ENCODE data around the gene PSAT1.

Gene PSAT1

DNA sequence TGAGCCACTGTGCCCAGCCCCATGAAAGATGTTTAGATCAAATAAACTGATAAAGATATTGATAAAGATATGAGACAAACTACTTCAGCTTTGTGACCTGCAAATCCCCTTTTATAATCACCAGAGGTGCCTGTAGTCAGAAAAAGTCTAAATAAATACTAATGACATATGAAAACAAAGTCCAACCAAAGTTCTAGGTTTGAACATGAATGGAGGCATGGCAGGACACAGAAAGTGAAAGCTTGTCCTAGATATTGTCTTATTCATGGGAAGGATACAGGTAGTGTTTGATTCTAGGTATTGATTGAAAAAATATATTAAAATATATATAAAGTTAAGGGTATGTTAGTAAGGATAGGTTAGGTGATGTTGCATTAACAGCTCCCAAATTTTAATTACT is 24.6 kb upstream of the PSAT1 start:
- Histone ChIP-seq H3K9me3 (ENCODE audit: insufficient read depth, low read length) (no peaks in the 10 kb centered on the region), H2AFZ (ENCODE audit: low read depth, low read length, severe bottlenecking) (no peak overlapping the region), H3K9me2 (replicated peaks; ENCODE audit: insufficient read depth, low read length) (no peaks in the 10 kb centered on the region), H3K9ac (ENCODE audit: low read length) (no peak overlapping the region), H3K4me3 (ENCODE audit: insufficient read depth, low read length, poor library complexity, severe bottlenecking) (no peak overlapping the region), H3K79me2 (ENCODE audit: insufficient read depth, low read length) (no peaks in the 10 kb centered on the region), H4K20me1 (ENCODE audit: low read depth, low read length) (no peaks in the 10 kb centered on the region), H3K4me2 (ENCODE audit: low read depth, low read length, poor library complexity, severe bottlenecking) (no peak overlapping the region), H3K27ac (ENCODE audit: low read depth, low read length) (no peak overlapping the region), H3K27me3 (ENCODE audit: low read length) (no peaks in the 10 kb centered on the region), H3F3A (ENCODE audit: insufficient read depth) (no peaks in the 10 kb centered on the region), H3K36me3 (ENCODE audit: low read length) (peaks cover 11% of the 10 kb centered on the region; the same call in 1 of the 2 replicates)
- TF ChIP-seq EZH2phosphoT487 (conservative IDR thresholded peaks at IDR 0.05; ENCODE audit: low read length): no peak

DNA sequence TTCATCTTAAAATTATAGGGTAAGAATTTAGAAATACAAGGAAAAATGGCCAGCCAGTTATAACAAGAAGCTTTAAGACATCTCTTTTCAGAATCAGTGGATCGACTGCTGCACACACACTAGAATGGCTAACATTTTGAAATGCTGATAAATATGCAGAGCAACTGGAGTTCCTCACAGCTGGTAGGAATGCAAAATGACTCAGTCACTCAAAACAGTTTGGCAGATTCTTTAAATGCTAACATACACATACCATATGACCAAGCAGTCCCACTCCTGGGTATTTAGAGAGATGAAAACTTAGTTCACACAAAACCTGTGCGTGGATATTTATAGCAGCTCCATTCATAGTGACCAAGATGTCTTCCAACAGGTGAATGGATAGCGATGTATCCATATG is 23.2 kb upstream of the PSAT1 start:
- Histone ChIP-seq H3K9me2 (replicated peaks; ENCODE audit: insufficient read depth, low read length) (no peaks in the 10 kb centered on the region), H3K9ac (ENCODE audit: low read length) (no peak overlapping the region)

DNA sequence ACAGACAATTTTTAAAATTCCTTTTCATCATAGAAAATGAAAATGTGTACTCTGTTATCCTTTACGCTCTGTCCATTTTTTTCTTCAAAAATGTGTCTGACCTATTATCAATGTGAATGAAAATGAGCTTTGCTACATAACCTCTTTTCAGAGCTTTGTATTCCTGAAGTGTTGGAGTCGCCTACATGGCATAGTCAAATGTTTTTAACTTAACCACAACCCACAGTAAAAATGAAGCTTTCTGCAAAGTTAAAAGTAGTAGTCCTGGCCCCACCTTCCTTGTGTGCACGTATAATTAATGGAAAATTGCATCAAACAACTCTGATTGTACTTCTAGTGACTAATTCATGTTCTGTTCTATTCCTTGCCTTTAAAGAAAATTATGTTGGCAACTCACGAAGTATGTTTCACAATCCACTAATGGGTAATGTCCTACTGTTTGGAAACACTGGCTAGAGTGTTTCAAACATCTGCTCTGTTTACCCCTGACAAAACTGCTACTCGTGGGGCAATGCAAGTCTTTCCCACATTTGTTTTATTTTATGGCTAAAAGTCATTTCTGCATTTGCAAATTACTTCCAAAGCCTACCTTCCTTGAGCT is 18.6 kb upstream of the PSAT1 start:
- no peak overlapping the region for H3K4me2 ChIP-seq (ENCODE audit: low read depth, low read length, poor library complexity, severe bottlenecking)
- TF ChIP-seq, protein P1, sequence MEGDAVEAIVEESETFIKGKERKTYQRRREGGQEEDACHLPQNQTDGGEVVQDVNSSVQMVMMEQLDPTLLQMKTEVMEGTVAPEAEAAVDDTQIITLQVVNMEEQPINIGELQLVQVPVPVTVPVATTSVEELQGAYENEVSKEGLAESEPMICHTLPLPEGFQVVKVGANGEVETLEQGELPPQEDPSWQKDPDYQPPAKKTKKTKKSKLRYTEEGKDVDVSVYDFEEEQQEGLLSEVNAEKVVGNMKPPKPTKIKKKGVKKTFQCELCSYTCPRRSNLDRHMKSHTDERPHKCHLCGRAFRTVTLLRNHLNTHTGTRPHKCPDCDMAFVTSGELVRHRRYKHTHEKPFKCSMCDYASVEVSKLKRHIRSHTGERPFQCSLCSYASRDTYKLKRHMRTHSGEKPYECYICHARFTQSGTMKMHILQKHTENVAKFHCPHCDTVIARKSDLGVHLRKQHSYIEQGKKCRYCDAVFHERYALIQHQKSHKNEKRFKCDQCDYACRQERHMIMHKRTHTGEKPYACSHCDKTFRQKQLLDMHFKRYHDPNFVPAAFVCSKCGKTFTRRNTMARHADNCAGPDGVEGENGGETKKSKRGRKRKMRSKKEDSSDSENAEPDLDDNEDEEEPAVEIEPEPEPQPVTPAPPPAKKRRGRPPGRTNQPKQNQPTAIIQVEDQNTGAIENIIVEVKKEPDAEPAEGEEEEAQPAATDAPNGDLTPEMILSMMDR (IDR thresholded peaks at IDR 0.05; ENCODE audit: insufficient read depth, low read length, poor library complexity, severe bottlenecking): no peak
- TF ChIP-seq EZH2phosphoT487 (conservative IDR thresholded peaks at IDR 0.05; ENCODE audit: low read length): no peak
- H3K9me3 ChIP-seq (ENCODE audit: insufficient read depth, low read length): no peaks in the 10 kb centered on the region
- no peak overlapping the region for H3K9ac ChIP-seq (ENCODE audit: low read length)
- H3F3A ChIP-seq (ENCODE audit: insufficient read depth): no peaks in the 10 kb centered on the region
- H2AFZ ChIP-seq (ENCODE audit: low read depth, low read length, severe bottlenecking): no peak overlapping the region
- H3K9me2 ChIP-seq (replicated peaks; ENCODE audit: insufficient read depth, low read length): no peaks in the 10 kb centered on the region
- no peaks in the 10 kb centered on the region for H4K20me1 ChIP-seq (ENCODE audit: low read depth, low read length)
- no peaks in the 10 kb centered on the region for H3K27me3 ChIP-seq (ENCODE audit: low read length)
- H3K4me3 ChIP-seq (ENCODE audit: insufficient read depth, low read length, poor library complexity, severe bottlenecking): no peak overlapping the region
- no peaks in the 10 kb centered on the region for H3K79me2 ChIP-seq (ENCODE audit: insufficient read depth, low read length)
- H3K36me3 ChIP-seq (ENCODE audit: low read length): no peaks in the 10 kb centered on the region
- H3K27ac ChIP-seq (ENCODE audit: low read depth, low read length): no peak overlapping the region

More for the DNA sequence above, 23.2 kb upstream of the PSAT1 start:
- H3K36me3 ChIP-seq (ENCODE audit: low read length): peaks cover 7% of the 10 kb centered on the region; the same call in 1 of the 2 replicates
- H4K20me1 ChIP-seq (ENCODE audit: low read depth, low read length): no peaks in the 10 kb centered on the region
- H3K4me2 ChIP-seq (ENCODE audit: low read depth, low read length, poor library complexity, severe bottlenecking): no peak overlapping the region
- H3K27ac ChIP-seq (ENCODE audit: low read depth, low read length): no peak overlapping the region
- no peak overlapping the region for H2AFZ ChIP-seq (ENCODE audit: low read depth, low read length, severe bottlenecking)
- no peak for TF ChIP-seq EZH2phosphoT487 (conservative IDR thresholded peaks at IDR 0.05; ENCODE audit: low read length)
- TF ChIP-seq, protein P1 (IDR thresholded peaks at IDR 0.05; ENCODE audit: insufficient read depth, low read length, poor library complexity, severe bottlenecking): no peak
- H3K4me3 ChIP-seq (ENCODE audit: insufficient read depth, low read length, poor library complexity, severe bottlenecking): no peak overlapping the region
- H3K27me3 ChIP-seq (ENCODE audit: low read length): no peaks in the 10 kb centered on the region
- H3F3A ChIP-seq (ENCODE audit: insufficient read depth): no peaks in the 10 kb centered on the region
- no peaks in the 10 kb centered on the region for H3K79me2 ChIP-seq (ENCODE audit: insufficient read depth, low read length)
- H3K9me3 ChIP-seq (ENCODE audit: insufficient read depth, low read length): no peaks in the 10 kb centered on the region

DNA sequence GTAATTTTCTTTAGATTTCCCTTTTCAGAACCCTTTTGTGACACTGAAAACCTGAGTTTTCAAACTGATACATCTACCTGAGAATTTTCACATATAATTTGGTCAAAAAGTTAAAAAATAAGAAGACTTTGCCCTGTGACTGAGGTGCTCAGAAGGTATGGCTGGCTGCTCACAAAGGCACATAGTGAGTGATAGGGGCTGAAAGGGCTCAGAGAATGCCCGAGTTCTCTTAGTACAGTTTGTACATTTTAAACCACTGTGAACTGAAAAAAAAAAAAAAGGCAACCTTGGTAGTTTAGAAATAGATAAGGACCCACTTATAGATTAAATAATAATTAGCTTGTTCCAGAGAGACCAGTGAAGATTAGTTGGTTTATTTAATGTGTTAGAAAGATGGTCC is 18.1 kb upstream of the PSAT1 start:
- no peaks in the 10 kb centered on the region for H3K9me2 ChIP-seq (replicated peaks; ENCODE audit: insufficient read depth, low read length)

More for the DNA sequence above, 18.1 kb upstream of the PSAT1 start:
- Histone ChIP-seq H3K9ac (ENCODE audit: low read length) (no peak overlapping the region), H3F3A (ENCODE audit: insufficient read depth) (no peaks in the 10 kb centered on the region), H3K36me3 (ENCODE audit: low read length) (no peaks in the 10 kb centered on the region), H3K79me2 (ENCODE audit: insufficient read depth, low read length) (no peaks in the 10 kb centered on the region), H2AFZ (ENCODE audit: low read depth, low read length, severe bottlenecking) (no peak overlapping the region), H3K27ac (ENCODE audit: low read depth, low read length) (no peak overlapping the region), H3K9me3 (ENCODE audit: insufficient read depth, low read length) (no peaks in the 10 kb centered on the region), H4K20me1 (ENCODE audit: low read depth, low read length) (no peaks in the 10 kb centered on the region), H3K4me3 (ENCODE audit: insufficient read depth, low read length, poor library complexity, severe bottlenecking) (no peak overlapping the region), H3K27me3 (ENCODE audit: low read length) (no peaks in the 10 kb centered on the region), H3K4me2 (ENCODE audit: low read depth, low read length, poor library complexity, severe bottlenecking) (no peak overlapping the region)
- TF ChIP-seq, protein P1 (IDR thresholded peaks at IDR 0.05; ENCODE audit: insufficient read depth, low read length, poor library complexity, severe bottlenecking): no peak
- TF ChIP-seq EZH2phosphoT487 (conservative IDR thresholded peaks at IDR 0.05; ENCODE audit: low read length): no peak
